Measurements from ENCODE around the gene MESP2. TPM values are rescaled to one million over a fixed set of nuclear protein-coding genes. Genes with fewer than 3 reads are reported as not detected.

MESP2 gene
- total and polyA plus RNA-seq, 2 of the 13 experiments (the other 11 are each of a cell fraction or from before 2014, with no cell fraction given) = not detected

DNA sequence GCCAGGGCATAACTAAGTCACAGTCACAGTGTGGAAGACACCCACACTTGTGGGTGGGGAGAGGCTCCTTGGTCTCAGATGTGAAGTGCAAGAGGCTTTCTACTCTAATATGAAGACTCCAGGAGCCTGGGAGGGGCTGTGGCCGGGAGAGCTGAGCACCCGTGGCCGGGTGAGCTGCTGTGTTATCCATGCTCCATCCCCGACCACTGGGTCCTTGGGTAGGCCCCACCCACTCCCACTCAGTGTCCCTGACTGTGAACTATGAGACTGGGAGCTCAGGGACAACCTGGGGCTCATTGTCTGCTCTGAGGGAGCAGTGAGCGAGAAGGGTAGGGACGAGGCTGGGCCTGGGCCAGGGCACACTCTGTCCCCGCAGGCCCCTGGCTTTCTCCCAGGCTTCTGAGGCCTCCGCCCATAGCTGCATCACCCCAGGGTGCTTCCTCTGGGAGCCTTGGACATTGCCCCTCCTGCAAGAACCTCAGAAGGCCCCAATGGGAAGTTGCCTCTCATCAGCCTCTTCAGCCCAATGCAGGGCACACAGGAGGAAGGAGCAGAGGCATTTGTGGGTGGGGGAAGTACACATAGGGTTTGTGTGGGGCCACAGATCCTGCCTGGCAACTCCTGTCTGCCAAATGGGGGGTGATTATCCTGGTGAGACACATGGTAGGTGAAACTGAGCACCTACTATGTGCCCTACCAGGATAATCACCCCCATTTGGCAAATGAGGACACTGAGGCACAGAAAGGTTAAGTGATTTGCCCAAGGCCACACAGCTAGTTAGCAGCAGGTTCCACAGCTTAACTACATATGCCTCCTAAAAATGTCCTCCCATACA lies 36.1 kb downstream of the MESP2 start:
- no peaks in the 10 kb centered on the region for H3K36me3 ChIP-seq (replicated peaks in 1 of 2; ENCODE audit: control insufficient read depth in 1 of 2, insufficient read depth in 2 of 2, low read length in 2 of 2)
- DNase-seq (ENCODE audit: low spot score) (peak; percentile 56), FAIRE-seq (no peak), ATAC-seq (peak; percentile 64)
- H3K27ac ChIP-seq (ENCODE audit: extremely low read length, insufficient read depth, low read length) = peak overlapping the region; percentile 91
- no peaks in the 10 kb centered on the region for H3K9me3 ChIP-seq (ENCODE audit: low read length)
- no peaks in the 10 kb centered on the region; the same call in 1 of the 2 replicates for H4K20me1 ChIP-seq (ENCODE audit: insufficient read depth, low read length)
- no TSS peak for BruUV-seq (replicated peaks)
- H3K27me3 ChIP-seq (ENCODE audit: control insufficient read depth in 1 of 2, insufficient read depth in 2 of 2, low read length in 2 of 2) = no peaks in the 10 kb centered on the region; a peak in 1 of 5 replicates
- no peak overlapping the region for H2AFZ ChIP-seq (ENCODE audit: low read length)
- in situ Hi-C loops (cut with HindIII; ENCODE audit: extremely low pct_ligation_motif_present, low pct_unique_long_range_greater_than_20kb) = no loop called here
- POLR2A ChIA-PET = interaction anchor here (1.0 to 1.2 kb wide), 5 partner anchors 13 to 76 kb away, joined by 3 to 5 read pairs (median 3); no protein-coding TSS in a partner anchor
- H3K4me2 ChIP-seq (ENCODE audit: low read depth, low read length) = peak overlapping the region; percentile 87
- WGBS (ENCODE audit: low lambda C conversion rate) = 4% methylated on average over 5 of the region's 8 CpGs
- intact Hi-C loops (cut with micrococcal nuclease; ENCODE audit: unreplicated experiment) = loop anchor here (5.0 kb wide), 2 partner anchors 35 to 50 kb away; no protein-coding TSS in a partner anchor
- peak overlapping the region; percentile 89 for H3K9ac ChIP-seq (ENCODE audit: insufficient read depth, low read depth, low read length)
- CTCF ChIA-PET (ENCODE audit: low intra/inter-chr PET ratio, low total read pairs) = no interaction called here
- H3K4me3 ChIP-seq (replicated peaks in 1 of 3; ENCODE audit: insufficient read depth in 1 of 3, low read depth in 2 of 3, low read length in 3 of 3) = peak overlapping the region; percentile 78 to 94 (median 88); a peak in 4 of 6 replicates
- H3K79me2 ChIP-seq (ENCODE audit: insufficient read depth, low read length) = peaks cover 34% of the 10 kb centered on the region
- H3K4me1 ChIP-seq (ENCODE audit: insufficient read depth, low read length) = peaks cover 85% of the 10 kb centered on the region
- TF ChIP-seq, protein P1, sequence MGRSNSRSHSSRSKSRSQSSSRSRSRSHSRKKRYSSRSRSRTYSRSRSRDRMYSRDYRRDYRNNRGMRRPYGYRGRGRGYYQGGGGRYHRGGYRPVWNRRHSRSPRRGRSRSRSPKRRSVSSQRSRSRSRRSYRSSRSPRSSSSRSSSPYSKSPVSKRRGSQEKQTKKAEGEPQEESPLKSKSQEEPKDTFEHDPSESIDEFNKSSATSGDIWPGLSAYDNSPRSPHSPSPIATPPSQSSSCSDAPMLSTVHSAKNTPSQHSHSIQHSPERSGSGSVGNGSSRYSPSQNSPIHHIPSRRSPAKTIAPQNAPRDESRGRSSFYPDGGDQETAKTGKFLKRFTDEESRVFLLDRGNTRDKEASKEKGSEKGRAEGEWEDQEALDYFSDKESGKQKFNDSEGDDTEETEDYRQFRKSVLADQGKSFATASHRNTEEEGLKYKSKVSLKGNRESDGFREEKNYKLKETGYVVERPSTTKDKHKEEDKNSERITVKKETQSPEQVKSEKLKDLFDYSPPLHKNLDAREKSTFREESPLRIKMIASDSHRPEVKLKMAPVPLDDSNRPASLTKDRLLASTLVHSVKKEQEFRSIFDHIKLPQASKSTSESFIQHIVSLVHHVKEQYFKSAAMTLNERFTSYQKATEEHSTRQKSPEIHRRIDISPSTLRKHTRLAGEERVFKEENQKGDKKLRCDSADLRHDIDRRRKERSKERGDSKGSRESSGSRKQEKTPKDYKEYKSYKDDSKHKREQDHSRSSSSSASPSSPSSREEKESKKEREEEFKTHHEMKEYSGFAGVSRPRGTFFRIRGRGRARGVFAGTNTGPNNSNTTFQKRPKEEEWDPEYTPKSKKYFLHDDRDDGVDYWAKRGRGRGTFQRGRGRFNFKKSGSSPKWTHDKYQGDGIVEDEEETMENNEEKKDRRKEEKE (IDR thresholded peaks at IDR 0.05) = no peak
- TF ChIP-seq NFYC (CRISPR knock-in tag; IDR thresholded peaks at IDR 0.05) = no peak
- no peak for TF ChIP-seq SP140L (CRISPR knock-in tag; IDR thresholded peaks at IDR 0.05; ENCODE audit: borderline replicate concordance)
- TF ChIP-seq ZNF430 (CRISPR knock-in tag; IDR thresholded peaks at IDR 0.05) = peak; percentile 66; the same call in 1 of the 2 replicates
- no peak for TF ChIP-seq NR3C1 (CRISPR knock-in tag; IDR thresholded peaks at IDR 0.05)
- peak; percentile 57; the same call in 1 of the 2 replicates for TF ChIP-seq HDAC2 (CRISPR knock-in tag; IDR thresholded peaks at IDR 0.05)
- TF ChIP-seq SALL1 (CRISPR knock-in tag; IDR thresholded peaks at IDR 0.05) = peak; percentile 72
- no peak for TF ChIP-seq NR2F6 (IDR thresholded peaks at IDR 0.05)
- no peak for TF ChIP-seq NR2F6 (CRISPR knock-in tag; IDR thresholded peaks at IDR 0.05)
- TF ChIP-seq ZNF354B (CRISPR knock-in tag; IDR thresholded peaks at IDR 0.05) = no peak
- TF ChIP-seq SALL2 (CRISPR knock-in tag; IDR thresholded peaks at IDR 0.05) = no peak; the same call in 1 of the 2 replicates
- no peak for TF ChIP-seq ZNF713 (CRISPR knock-in tag; IDR thresholded peaks at IDR 0.05)
- no peak for TF ChIP-seq SMARCE1 (IDR thresholded peaks at IDR 0.05; ENCODE audit: borderline replicate concordance)
- TF ChIP-seq, protein P2, sequence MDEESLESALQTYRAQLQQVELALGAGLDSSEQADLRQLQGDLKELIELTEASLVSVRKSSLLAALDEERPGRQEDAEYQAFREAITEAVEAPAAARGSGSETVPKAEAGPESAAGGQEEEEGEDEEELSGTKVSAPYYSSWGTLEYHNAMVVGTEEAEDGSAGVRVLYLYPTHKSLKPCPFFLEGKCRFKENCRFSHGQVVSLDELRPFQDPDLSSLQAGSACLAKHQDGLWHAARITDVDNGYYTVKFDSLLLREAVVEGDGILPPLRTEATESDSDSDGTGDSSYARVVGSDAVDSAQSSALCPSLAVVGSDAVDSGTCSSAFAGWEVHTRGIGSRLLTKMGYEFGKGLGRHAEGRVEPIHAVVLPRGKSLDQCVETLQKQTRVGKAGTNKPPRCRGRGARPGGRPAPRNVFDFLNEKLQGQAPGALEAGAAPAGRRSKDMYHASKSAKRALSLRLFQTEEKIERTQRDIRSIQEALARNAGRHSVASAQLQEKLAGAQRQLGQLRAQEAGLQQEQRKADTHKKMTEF (CRISPR knock-in tag; IDR thresholded peaks at IDR 0.05) = 0 out of 2 replicates have a peak, but pooled peaks have one; percentile 37
- TF ChIP-seq, protein P3, sequence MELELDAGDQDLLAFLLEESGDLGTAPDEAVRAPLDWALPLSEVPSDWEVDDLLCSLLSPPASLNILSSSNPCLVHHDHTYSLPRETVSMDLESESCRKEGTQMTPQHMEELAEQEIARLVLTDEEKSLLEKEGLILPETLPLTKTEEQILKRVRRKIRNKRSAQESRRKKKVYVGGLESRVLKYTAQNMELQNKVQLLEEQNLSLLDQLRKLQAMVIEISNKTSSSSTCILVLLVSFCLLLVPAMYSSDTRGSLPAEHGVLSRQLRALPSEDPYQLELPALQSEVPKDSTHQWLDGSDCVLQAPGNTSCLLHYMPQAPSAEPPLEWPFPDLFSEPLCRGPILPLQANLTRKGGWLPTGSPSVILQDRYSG (CRISPR knock-in tag; IDR thresholded peaks at IDR 0.05) = no peak
- TF ChIP-seq, protein P4, sequence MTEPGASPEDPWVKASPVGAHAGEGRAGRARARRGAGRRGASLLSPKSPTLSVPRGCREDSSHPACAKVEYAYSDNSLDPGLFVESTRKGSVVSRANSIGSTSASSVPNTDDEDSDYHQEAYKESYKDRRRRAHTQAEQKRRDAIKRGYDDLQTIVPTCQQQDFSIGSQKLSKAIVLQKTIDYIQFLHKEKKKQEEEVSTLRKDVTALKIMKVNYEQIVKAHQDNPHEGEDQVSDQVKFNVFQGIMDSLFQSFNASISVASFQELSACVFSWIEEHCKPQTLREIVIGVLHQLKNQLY (CRISPR knock-in tag; IDR thresholded peaks at IDR 0.05) = no peak
- no peak for TF ChIP-seq ZNF501 (CRISPR knock-in tag; IDR thresholded peaks at IDR 0.05)
- TF ChIP-seq ARHGAP35 (CRISPR knock-in tag; IDR thresholded peaks at IDR 0.05; ENCODE audit: borderline replicate concordance) = no peak
- TF ChIP-seq KLF13 (CRISPR knock-in tag; IDR thresholded peaks at IDR 0.05) = no peak
- TF ChIP-seq HNRNPH1 (optimal IDR thresholded peaks at IDR 0.05; ENCODE audit: low read depth, low read length) = no peak
